HFFc6 (cell line): ENCODE data around the gene ZNF207. TPM values are rescaled to one million over a fixed set of nuclear protein-coding genes. Genes with fewer than 3 reads are reported as not detected.
A peak's percentile ranks its signal among the peaks of the same experiment; 100 is the strongest.
"Not testable (repeated sequence)": the region's sequence is repeated elsewhere in the genome, so short reads cannot be mapped to it uniquely, and the experiment has no call there.

Experiments used
- DNase-seq: peaks from one replicate; pipeline ENCODE4 v3.0.0-alpha.2; 2018
- H3K27ac Mint-ChIP-seq: 2 replicates; pipeline ENCODE4 v1.8.0; 2020; ENCODE audit warnings: mild to moderate bottlenecking, mixed read lengths
- H3K27me3 Mint-ChIP-seq: 2 replicates; pipeline ENCODE4 v1.8.0; 2021; ENCODE audit warnings: mild to moderate bottlenecking, moderate library complexity, mixed read lengths; ENCODE audit not compliant: insufficient read depth
- H3K36me3 Mint-ChIP-seq: 2 replicates; pipeline ENCODE4 v1.8.0; 2021; ENCODE audit warnings: low read depth, mixed read lengths
- H3K4me1 Mint-ChIP-seq: 2 replicates; pipeline ENCODE4 v1.8.0; 2020; ENCODE audit warnings: low read depth, mixed read lengths
- H3K4me3 Mint-ChIP-seq: 2 replicates; pipeline ENCODE4 v1.8.0; 2020; ENCODE audit warnings: mild to moderate bottlenecking, moderate library complexity, mixed read lengths
- H3K9me3 Mint-ChIP-seq: 2 replicates; pipeline ENCODE4 v1.8.0; 2020; ENCODE audit warnings: mild to moderate bottlenecking, mixed read lengths
- total RNA-seq, 6 experiments: library from RNA; stranded (reverse); fragmentation: NEBNext Ultra II Directional; extraction: Animal tissue kit (Norgen Biotek cat#: 25700); gene quantifications; 2 replicates in 1 of 6; 3 replicates in 5 of 6; pipeline ENCODE4 v1.2.3, GENCODE V29; 2021
- TF ChIP-seq, protein P1 (sequence below): fragments of 200-600 bp; sonication (generic); IDR thresholded peaks from 2 replicates; pipeline ENCODE4 v1.5.0; 2021; ENCODE audit warnings: antibody characterized with exemption, mild to moderate bottlenecking

Gene ZNF207
- total RNA-seq, 6 experiments from 2014 or later, result 128 to 173 (median 153) TPM

DNA sequence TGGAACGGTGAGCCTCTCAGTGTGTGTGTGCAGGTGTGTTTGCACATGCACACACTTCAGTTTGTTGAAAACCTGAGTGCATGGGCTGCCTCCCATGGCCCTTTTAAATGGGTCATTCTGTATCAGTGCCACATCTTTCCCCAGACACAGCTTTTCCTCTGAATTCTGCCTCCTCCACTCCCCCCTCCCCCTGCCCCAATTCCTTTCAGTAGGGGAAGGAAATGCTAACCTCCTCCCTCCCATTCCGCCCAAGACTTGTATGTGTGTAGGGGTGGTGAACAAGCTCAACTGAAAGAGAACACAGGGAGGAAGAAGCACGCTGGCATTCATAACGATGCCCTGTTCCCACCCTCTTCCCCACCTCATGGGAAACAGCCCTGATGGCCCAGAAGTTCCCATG, 42.3 kb upstream of the ZNF207 start:
- H3K4me1 Mint-ChIP-seq, result peaks cover 10% of the 10 kb centered on the region
- H3K36me3 Mint-ChIP-seq, result no peaks in the 10 kb centered on the region
- H3K27ac Mint-ChIP-seq, result no peak overlapping the region
- H3K4me3 Mint-ChIP-seq, result no peak overlapping the region
- TF ChIP-seq, protein P1, sequence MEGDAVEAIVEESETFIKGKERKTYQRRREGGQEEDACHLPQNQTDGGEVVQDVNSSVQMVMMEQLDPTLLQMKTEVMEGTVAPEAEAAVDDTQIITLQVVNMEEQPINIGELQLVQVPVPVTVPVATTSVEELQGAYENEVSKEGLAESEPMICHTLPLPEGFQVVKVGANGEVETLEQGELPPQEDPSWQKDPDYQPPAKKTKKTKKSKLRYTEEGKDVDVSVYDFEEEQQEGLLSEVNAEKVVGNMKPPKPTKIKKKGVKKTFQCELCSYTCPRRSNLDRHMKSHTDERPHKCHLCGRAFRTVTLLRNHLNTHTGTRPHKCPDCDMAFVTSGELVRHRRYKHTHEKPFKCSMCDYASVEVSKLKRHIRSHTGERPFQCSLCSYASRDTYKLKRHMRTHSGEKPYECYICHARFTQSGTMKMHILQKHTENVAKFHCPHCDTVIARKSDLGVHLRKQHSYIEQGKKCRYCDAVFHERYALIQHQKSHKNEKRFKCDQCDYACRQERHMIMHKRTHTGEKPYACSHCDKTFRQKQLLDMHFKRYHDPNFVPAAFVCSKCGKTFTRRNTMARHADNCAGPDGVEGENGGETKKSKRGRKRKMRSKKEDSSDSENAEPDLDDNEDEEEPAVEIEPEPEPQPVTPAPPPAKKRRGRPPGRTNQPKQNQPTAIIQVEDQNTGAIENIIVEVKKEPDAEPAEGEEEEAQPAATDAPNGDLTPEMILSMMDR, result no peak
- DNase-seq, result no peak
- H3K27me3 Mint-ChIP-seq, result peaks cover 49% of the 10 kb centered on the region
- H3K9me3 Mint-ChIP-seq, result no peaks in the 10 kb centered on the region

DNA sequence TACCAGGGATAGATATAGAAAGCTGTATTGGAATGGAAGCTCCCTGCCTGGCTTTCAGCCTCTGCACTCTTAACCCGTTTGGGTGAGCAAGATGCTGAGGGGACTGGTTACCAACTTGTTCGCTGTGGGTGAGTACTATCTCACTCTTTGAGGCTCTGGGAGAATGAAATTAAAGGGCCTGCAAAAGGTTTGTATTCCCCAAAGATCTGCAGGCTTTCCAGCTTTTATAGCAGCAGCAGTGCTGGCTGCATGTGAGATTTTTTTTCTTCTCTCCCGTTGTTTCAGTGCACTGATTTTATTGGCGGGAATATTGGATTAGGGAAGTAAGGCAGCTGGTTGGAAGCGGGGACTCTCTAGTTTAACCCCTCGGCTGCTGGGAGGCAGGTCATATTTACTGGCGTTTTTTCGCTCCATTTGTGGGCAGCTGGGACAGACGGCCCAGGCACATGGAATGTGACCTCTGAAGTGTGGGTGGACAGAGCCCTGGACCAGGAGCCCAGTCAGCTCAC, 38.9 kb upstream of the ZNF207 start:
- peak overlapping the region; percentile 14; the same call in 1 of the 2 replicates for H3K4me3 Mint-ChIP-seq

GRCh38 chr17:32314636-32315035, 35.3 kb upstream of the ZNF207 start:
- Mint-ChIP-seq H3K4me1 (peaks cover 10% of the 10 kb centered on the region), H3K4me3 (no peak overlapping the region), H3K27me3 (peaks cover 39% of the 10 kb centered on the region)

More for the DNA sequence above, 38.9 kb upstream of the ZNF207 start:
- Mint-ChIP-seq H3K27me3 (peaks cover 39% of the 10 kb centered on the region), H3K9me3 (no peaks in the 10 kb centered on the region), H3K27ac (no peak overlapping the region), H3K4me1 (peaks cover 10% of the 10 kb centered on the region), H3K36me3 (no peaks in the 10 kb centered on the region)
- TF ChIP-seq, protein P1, result no peak
- DNase-seq, result no peak

DNA sequence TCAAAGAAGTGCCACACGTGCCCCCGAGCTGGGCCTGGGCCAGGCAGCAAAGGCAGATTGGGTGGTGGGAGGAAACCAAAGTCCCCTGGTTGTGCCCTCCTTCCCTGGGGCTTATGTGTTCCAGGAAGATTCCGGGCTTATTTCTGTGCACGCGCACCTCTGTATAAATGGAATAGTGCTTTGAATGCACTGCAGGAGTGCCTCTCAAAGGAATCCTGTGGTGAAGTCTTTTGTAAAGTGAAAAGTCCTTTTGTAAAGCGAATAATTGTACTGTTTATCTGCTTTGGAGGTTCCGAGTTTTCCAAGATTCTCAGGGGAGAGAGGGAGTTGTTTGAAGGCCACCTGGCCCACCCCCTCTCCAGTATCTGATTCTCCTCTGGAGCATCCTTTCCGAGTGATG, 34.8 kb upstream of the ZNF207 start:
- Mint-ChIP-seq H3K4me1 (peaks cover 10% of the 10 kb centered on the region), H3K27me3 (peaks cover 35% of the 10 kb centered on the region), H3K9me3 (no peaks in the 10 kb centered on the region), H3K36me3 (no peaks in the 10 kb centered on the region), H3K4me3 (no peak overlapping the region), H3K27ac (no peak overlapping the region)
- no peak for DNase-seq
- TF ChIP-seq, protein P1, result no peak

More at GRCh38 chr17:32314636-32315035, 35.3 kb upstream of the ZNF207 start:
- DNase-seq, result no peak
- TF ChIP-seq, protein P1, result no peak
- Mint-ChIP-seq H3K9me3 (no peaks in the 10 kb centered on the region), H3K36me3 (no peaks in the 10 kb centered on the region), H3K27ac (no peak overlapping the region)

- not testable (repeated sequence) for H3K9me3 Mint-ChIP-seq, H3K4me1 Mint-ChIP-seq, H3K36me3 Mint-ChIP-seq, H3K4me3 Mint-ChIP-seq, H3K27ac Mint-ChIP-seq, DNase-seq
- peaks cover 26% of the 10 kb centered on the region for H3K27me3 Mint-ChIP-seq
Measured at GRCh38 chr17:32316653-32317052, 33.3 kb upstream of the ZNF207 start.

- Mint-ChIP-seq H3K4me3 (no peak overlapping the region), H3K9me3 (no peaks in the 10 kb centered on the region), H3K27me3 (peaks cover 26% of the 10 kb centered on the region), H3K36me3 (no peaks in the 10 kb centered on the region), H3K27ac (no peak overlapping the region), H3K4me1 (no peaks in the 10 kb centered on the region)
- DNase-seq, result no peak
- TF ChIP-seq, protein P1, result no peak
Measured at GRCh38 chr17:32317353-32317752, 32.6 kb upstream of the ZNF207 start.
